Activated T-cell treated with anti-CD3 and anti-CD28 coated beads for 24 hours (primary cell): ENCODE data around the gene CERCAM.
"Not testable (repeated sequence)": the region's sequence is repeated elsewhere in the genome, so short reads cannot be mapped to it uniquely, and the experiment has no call there.

ENCODE experiments used
- DNase-seq: peaks from one replicate; pipeline ENCODE4 v3.0.0-alpha.2; 2020; ENCODE audit warnings: low read depth

The CERCAM gene

DNA sequence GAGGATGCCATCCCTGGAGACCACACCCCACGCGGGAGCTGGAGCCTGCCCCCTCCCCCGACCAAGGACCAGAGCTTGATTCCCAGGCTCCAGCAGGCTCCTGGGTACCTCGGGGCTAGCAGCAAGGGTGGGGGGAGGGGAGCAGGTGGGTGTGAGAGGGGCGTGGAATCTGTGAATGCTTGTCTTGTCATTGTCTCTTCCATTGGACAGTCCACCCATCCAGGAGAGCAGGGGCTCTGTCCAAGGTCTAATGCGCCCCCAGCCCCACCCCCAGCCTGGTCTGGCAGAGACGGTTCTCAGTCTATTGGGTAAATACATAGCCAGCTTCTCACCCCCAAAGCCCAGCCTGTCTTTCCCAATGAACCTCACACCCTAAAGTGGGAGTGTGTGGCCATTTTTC, 26.7 kb upstream of the CERCAM start:
- DNase-seq = no peak

GRCh38 chr9:128394379-128395168, 26.1 kb upstream of the CERCAM start:
- no peak for DNase-seq

GRCh38 chr9:128396970-128397613, 23.6 kb upstream of the CERCAM start:
- no peak for DNase-seq

DNA sequence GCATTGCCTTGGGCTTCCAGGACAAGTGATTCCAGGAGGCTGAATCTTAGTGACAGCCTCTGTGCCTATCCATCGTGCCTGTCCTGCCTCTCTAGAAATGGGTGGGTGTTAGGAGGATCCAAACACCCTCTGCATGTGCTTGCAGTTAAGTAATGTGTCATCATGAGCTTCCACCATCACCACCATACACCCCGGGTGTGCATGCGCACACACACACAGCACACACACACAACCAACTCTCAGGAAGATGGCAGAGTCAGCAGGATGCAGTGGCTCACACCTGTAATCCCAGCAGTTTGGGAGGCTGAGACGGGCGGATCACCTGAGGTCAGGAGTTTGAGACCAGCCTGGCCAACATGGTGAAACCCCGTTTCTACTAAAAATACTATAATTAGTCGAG, 22.8 kb upstream of the CERCAM start:
- DNase-seq = no peak

GRCh38 chr9:128399861-128400260, 20.8 kb upstream of the CERCAM start:
- DNase-seq = no peak

- no peak for DNase-seq
Observed at GRCh38 chr9:128404560-128404959, 16.1 kb upstream of the CERCAM start.

DNA sequence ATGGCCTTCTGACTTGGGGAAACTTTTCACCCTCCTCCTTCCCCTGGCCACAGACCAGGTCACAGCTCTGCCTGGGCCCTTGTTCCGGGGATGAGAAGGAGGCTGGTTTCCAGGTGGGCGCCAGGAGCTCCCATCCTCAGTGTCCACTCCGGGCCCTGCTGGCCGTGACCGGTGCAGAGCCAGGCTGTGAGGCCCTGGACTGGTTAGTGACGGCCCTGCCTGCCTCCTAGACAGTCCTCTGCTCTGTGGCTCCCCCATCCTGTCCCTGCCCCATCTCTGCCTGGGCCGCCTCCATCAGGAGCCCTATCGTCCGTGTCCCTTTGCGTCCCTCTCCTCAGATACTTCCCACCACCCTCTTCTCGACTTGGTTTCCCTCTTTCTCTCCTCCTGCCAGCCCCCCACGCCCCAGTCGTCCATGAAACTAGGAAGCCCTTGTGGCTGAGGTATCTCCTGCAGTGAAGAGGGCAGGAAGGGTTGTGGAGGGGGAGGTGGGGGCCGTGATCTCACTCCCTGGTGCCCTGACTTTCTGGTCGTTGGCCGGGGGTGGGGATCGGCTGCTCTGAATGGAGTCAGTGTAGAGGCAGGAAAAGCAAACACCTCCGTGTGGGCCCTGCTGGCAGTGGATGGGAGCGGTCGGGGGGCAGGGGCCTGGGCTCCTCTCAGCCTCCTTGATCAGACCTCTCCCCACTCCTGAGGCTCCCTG, 15.4 kb upstream of the CERCAM start:
- no peak for DNase-seq

DNA sequence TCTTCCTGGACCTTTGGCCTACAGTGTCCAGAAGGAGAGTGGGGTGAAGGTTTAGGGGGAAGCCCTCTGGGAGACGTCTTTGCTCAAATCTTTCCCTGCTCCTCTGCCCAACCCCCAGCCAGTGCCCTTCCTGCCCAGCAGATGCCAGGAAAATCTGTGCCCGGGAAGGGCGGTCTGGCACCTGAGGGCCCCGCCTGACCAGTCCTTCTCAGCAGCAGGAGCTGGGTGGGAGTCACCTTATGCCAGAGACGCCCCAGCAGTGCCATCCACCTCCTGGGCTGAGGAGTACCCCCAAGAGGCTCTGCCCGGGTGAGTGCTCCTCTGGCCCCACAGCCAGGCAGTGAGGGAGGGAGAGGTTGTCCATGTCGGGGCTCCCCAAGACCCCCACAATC, 14.9 kb upstream of the CERCAM start:
- no peak for DNase-seq

GRCh38 chr9:128406848-128407391, 13.7 kb upstream of the CERCAM start:
- no peak for DNase-seq

DNA sequence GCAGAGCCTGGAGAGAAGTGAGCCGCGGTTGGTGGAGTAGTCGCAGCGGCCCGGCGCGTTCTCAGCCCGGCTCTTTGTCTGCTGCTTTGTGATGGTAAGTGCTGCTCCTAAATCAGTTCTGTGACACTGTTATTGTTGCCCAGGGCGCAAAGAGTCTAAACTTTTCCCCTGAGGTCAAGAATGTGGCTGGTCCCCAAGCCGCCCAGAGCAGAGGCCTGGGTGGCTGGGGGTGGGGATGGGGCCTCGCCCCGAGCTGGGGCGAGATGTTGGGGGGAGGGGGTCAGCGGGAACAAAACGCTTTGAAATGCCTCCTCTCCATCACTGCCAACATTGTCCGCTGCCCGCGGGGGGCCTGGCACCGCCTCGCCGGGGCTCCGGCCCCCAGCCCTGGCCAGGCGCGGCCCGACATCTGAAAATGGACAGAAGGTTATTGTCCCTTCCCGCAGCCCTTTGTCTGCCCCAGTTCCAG, 11.7 kb upstream of the CERCAM start:
- DNase-seq = no peak

GRCh38 chr9:128409450-128409849, 11.2 kb upstream of the CERCAM start:
- DNase-seq = no peak

GRCh38 chr9:128409978-128410377, 10.7 kb upstream of the CERCAM start:
- DNase-seq = no peak

GRCh38 chr9:128411364-128412119, 9.1 kb upstream of the CERCAM start:
- no peak for DNase-seq

- DNase-seq = no peak
Observed at GRCh38 chr9:128412120-128412790, 8.4 kb upstream of the CERCAM start.

- DNase-seq = not testable (repeated sequence)
Observed at GRCh38 chr9:128413728-128414127, 6.9 kb upstream of the CERCAM start.

- DNase-seq = no peak
Observed at GRCh38 chr9:128414461-128414860, 6.2 kb upstream of the CERCAM start.

DNA sequence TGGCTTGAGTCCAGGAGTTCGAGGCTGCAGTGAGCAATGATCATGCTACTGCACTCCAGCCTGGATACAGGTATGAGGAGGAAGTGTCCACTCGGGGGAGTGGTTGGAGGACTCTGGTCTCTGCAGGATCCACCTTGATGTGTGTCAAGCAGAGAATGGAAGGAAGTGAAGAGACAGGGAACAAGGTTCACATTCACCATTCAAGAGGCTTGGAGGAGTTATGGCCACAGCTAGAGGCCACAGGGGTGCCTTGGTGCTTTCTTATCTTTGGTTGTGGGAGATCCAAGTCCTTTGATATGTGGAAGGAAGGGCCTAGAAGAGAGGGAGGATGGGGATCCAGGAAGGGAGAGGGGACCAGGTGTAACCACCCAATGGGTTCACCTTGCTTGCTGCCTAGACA, 5.4 kb upstream of the CERCAM start:
- no peak for DNase-seq

- no peak for DNase-seq
Observed at GRCh38 chr9:128416014-128416413, 4.6 kb upstream of the CERCAM start.

DNA sequence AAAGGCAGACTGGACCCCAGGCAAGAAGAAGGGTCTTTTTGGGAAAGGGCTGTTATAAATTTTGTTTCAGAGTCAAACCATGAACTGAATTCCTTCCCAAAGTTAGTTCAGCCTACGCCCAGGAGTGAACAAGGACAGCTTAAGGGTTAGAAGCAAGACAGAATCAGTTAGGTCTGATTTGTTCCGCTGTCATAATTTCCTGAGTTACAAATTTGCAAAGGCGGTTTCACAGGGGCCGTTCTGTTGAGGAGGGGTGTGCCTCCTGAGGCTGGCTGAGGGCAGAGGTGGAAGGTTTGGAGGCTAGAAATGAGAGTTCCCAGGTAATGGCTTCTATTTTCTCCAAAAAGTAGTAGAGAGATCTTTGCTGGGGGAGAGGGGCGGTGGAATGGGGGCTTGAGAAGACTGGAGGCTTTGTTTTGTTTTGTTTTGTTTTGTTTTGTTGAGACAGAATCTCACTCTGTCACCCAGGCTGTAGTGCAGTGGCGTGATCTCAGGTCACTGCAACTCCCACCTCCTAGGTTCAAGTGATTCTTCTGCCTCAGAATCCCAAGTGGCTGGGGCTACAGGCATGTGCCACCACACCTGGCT, 4.1 kb upstream of the CERCAM start:
- no peak for DNase-seq

DNA sequence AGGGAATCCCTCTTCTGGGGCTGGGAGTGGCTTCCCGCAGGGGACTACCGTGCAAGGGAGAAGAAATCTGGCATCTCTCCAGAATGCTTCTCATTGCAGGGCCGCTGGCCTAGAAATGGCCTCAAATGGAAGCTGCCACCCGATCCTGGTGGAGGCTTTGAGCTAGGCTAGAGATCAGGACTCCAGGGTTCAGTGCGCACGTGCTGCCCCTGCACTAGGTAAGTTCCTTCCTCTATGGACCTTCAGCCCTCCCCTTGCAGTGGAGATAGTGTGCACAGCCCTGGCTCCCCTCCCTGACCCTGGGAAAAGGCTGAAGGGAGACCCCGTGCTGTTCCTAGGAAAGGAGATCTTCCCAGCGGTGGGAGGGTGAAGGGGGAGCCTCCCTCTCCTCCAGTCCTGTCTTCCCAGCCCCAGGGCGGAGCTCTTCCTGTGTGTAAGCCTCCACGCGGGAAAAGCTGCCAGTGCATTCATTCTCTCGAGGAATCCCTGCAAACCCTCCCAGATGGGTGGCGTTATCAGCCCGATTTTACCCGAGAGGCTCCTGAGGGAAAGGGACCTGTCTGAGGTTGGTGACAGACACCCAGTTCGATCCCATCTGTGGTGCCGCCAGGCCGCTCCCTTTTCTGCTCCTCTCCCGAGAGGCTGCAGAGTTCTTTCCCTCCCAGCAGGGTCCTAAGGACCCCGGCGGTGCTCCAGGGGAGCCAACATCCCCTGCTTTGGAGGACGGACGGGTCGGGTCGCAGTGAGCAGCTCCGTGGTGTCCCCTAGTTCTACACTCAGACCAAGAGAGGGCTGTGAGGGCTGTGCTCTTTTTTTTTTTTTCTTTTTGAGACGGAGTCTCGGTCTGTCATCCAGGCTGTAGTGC, 1.4 kb upstream of the CERCAM start:
- DNase-seq = no peak
